Spinal cord (tissue), 10 donors: ENCODE measurements around the gene HECW1. TPM values are rescaled to one million over a fixed set of nuclear protein-coding genes. Genes with fewer than 3 reads are reported as not detected.

Experiments
- DNase-seq, 6 donors: peaks; one replicate each; pipeline versions ENCODE4 v3.0.0 to v3.0.0-alpha.2; 2013 to 2015; ENCODE audit warnings: low spot score in 6 of 6, low read depth in 4 of 6
- H3K27ac ChIP-seq: one replicate; pipeline ENCODE4 v1.5.1; 2013; ENCODE audit warnings: low read depth, low read length, control low read depth
- H3K27me3 ChIP-seq: one replicate; pipeline ENCODE4 v1.6.1; 2013; ENCODE audit warnings: low read length; ENCODE audit not compliant: control insufficient read depth, insufficient read depth
- H3K36me3 ChIP-seq: one replicate; pipeline ENCODE4 v1.6.1; 2013; ENCODE audit warnings: low read length; ENCODE audit not compliant: control insufficient read depth, insufficient read depth
- H3K4me1 ChIP-seq: one replicate; pipeline ENCODE4 v1.6.1; 2013; ENCODE audit warnings: low read length; ENCODE audit not compliant: control insufficient read depth, insufficient read depth
- H3K4me3 ChIP-seq: one replicate; pipeline ENCODE4 v1.5.1; 2013; ENCODE audit warnings: low read depth, low read length, control low read depth
- H3K9me3 ChIP-seq: one replicate; pipeline ENCODE4 v1.6.1; 2013; ENCODE audit warnings: low read length; ENCODE audit not compliant: control insufficient read depth, insufficient read depth
- WGBS: methylation state at CpG from one replicate; pipeline ENCODE4 v1.1.5; 2013; ENCODE audit warnings: missing lambda C conversion rate; ENCODE audit not compliant: insufficient coverage; 5-methylcytosine and 5-hydroxymethylcytosine counted together
- polyA plus RNA-seq, 2 donors: library from polyadenylated mRNA; unstranded; fragments of 120-200 nt; gene quantifications; one replicate each; pipeline ENCODE4 v1.2.1, GENCODE V29; 2013; ENCODE audit not compliant: insufficient read length in 2 of 2
- total RNA-seq, 2 donors: library from RNA; depleted of rRNA in 1 of 2; stranded (reverse); fragments of 120-200 nt in 1 of 2; fragments of >200 nt in 1 of 2; gene quantifications; one replicate each; pipeline versions ENCODE4 v1.2.3 to v1.2.4, GENCODE V29; 2013 to 2014
- donor health status: healthy.

Gene HECW1
- total and polyA plus RNA-seq, 4 donors = 10.7 to 23.5 (median 18.4) TPM

DNA sequence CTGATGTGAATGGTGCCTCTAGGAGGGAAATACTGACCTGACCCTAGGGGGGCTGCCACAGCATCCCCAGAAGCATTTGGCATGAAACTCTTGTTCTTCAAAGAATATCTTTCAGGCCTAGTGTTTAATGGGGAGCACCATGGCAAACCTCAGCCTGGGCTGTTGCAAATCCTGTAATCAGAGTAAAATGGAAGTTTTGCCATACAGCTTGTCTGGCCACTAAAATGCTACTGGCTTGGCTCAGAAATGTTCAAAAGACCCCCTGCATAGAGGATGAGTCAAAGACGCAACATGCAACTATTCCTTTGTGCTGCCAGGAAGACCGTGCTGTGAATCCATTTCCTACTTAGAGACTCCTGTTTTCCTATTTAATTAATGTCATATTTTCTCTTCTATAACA is 26.7 kb downstream of the HECW1 start:
- peaks cover 9% of the 10 kb centered on the region for H3K4me1 ChIP-seq
- no peaks in the 10 kb centered on the region for H3K36me3 ChIP-seq
- no peaks in the 10 kb centered on the region for H3K27me3 ChIP-seq
- no peak overlapping the region for H3K27ac ChIP-seq
- no peak overlapping the region for H3K4me3 ChIP-seq
- DNase-seq = peak in 2 of 6 donors; percentile 37 to 54
- WGBS = no CpG with 5 or more reads among the region's 2 CpGs
- H3K9me3 ChIP-seq = no peaks in the 10 kb centered on the region

DNA sequence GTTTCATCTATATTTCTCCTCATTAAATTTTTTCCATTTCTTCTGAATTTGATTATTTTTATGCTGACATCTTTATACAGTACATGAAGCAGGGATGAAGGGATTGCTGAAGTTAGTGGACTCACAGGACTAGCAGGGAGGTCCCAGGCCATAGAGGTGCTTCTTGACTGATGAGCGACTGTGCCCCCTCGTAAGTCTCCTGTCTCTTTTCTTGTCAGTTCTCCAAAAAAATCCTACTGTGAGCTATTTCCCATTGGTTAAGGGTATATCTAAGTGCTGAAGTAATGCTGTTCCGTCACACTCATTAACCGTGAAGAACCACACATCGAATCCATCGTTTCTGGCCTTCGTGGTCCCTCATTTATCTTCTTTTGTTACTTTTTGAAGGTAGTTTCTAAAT is 27.7 kb downstream of the HECW1 start:
- H3K9me3 ChIP-seq = no peaks in the 10 kb centered on the region
- no peak overlapping the region for H3K27ac ChIP-seq
- 67% methylated on average over 4 of the region's 7 CpGs for WGBS

DNA sequence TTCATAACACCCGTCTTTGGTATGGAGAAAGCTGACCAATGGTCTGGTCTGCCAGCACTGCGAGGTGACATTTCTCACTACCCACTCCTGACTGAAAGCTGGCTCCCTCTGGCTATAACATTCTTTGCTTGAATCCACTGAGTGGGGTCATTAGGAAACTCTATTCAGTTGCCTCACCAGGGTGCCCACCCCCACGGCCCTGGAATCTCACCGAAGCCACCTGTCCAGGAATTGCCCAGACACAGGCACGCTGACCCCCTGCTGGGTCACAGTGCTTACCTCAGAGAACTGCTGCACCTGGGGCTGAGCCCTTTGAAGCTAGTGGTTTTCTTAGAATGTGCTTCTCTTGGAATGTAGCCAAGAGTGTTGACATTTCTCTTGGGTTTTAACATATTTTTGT is 28.6 kb downstream of the HECW1 start:
- WGBS = 62% methylated on average over 5 of the region's 5 CpGs
- H3K27ac ChIP-seq = no peak overlapping the region
- DNase-seq = peak in 1 of 6 donors; percentile 19

More for the DNA sequence above, 27.7 kb downstream of the HECW1 start:
- no peak overlapping the region for H3K4me3 ChIP-seq
- H3K4me1 ChIP-seq = peaks cover 9% of the 10 kb centered on the region
- H3K36me3 ChIP-seq = no peaks in the 10 kb centered on the region
- DNase-seq = no peak
- no peaks in the 10 kb centered on the region for H3K27me3 ChIP-seq

DNA sequence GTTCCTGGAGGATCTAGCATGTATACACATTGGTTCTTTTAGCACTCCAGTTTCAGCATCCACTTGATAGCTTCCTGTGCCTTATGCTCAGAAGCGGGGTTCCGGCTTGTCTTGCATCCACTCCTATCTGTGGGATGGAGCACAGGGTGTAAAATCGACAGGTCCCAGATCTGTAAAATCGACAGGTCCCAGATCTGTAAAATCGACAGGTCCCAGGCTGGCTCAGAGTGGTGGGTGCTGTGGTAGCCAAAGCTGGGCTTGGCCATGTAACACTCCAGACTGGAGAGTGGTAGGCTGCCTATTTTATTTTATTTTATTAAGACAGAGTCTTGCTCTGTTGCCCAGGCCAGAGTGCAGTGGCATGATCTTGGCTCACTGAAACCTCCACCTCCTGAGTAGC is 30.3 kb downstream of the HECW1 start:
- no peak overlapping the region for H3K27ac ChIP-seq
- peaks cover 9% of the 10 kb centered on the region for H3K4me1 ChIP-seq
- 94% methylated on average over 3 of the region's 5 CpGs for WGBS
- DNase-seq = no peak
- no peak overlapping the region for H3K4me3 ChIP-seq
- no peaks in the 10 kb centered on the region for H3K9me3 ChIP-seq
- no peaks in the 10 kb centered on the region for H3K36me3 ChIP-seq
- no peaks in the 10 kb centered on the region for H3K27me3 ChIP-seq

More for the DNA sequence above, 28.6 kb downstream of the HECW1 start:
- H3K9me3 ChIP-seq = no peaks in the 10 kb centered on the region
- peaks cover 9% of the 10 kb centered on the region for H3K4me1 ChIP-seq
- H3K27me3 ChIP-seq = no peaks in the 10 kb centered on the region
- no peak overlapping the region for H3K4me3 ChIP-seq
- no peaks in the 10 kb centered on the region for H3K36me3 ChIP-seq

DNA sequence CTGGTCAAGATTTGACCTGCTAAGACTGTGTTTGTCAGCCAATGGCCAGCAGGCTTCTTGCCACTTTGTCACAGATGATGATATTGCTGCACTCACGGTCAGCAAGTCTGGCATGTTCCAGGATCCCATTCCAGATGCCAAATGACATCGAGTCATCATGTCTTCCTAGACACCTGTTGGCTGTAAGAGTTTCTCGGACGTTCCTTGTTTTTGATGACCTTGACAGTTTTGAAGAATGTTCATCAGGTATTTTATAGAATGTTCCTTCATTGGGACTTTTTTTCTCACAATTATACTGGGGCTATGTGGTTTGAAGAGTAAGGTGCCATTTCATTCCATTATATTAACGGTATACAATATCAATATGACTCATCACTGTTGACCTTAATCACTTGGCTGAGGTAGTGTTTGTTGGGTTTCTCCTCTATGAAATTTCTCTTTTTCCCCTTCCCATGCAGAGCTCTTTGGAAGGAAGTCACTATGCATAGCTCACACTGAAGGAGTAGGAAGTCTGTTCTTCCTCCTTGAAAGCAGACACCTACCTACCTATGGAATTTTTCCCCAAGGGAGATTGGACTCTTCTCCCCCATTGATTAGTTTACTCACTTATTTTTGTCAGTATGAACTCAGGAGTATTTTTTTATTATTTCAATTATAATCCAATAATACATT is 31.6 kb downstream of the HECW1 start:
- Histone ChIP-seq H3K9me3 (no peaks in the 10 kb centered on the region), H3K27me3 (no peaks in the 10 kb centered on the region), H3K36me3 (no peaks in the 10 kb centered on the region), H3K4me3 (no peak overlapping the region), H3K4me1 (peaks cover 4% of the 10 kb centered on the region), H3K27ac (no peak overlapping the region)
- DNase-seq = no peak
- WGBS = 89% methylated on average over 2 of the region's 5 CpGs

DNA sequence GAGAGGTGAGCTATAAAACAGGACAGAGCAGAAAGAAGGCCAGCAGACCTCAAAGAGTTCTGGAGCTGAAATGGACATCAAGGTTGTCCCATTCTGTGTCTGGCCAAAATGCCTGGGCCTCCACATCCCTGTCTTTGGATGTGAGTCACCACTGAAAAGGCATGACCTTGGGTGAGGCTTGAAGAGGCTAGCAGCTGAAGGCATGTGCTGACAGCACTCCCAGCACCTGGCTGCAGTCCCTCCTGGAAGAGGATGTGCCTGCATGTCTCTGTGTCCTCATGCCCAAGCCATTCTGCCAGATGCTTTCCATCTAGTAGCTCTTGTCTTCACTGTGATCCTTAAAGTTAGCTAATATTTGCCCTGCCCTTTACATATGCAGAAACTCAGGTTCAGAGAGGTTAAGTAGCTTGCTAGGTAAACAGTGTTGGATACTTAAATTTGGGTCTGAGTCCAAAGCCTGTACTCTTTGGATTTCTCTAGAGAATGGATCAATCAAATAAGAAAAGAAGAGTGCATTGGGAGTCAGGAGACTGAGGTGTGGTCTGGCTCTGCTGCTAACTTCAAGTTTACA is 35.8 kb downstream of the HECW1 start:
- Histone ChIP-seq H3K27ac (no peak overlapping the region), H3K4me3 (no peak overlapping the region), H3K27me3 (no peaks in the 10 kb centered on the region), H3K36me3 (peaks cover 4% of the 10 kb centered on the region), H3K4me1 (no peaks in the 10 kb centered on the region), H3K9me3 (no peaks in the 10 kb centered on the region)
- DNase-seq = no peak

DNA sequence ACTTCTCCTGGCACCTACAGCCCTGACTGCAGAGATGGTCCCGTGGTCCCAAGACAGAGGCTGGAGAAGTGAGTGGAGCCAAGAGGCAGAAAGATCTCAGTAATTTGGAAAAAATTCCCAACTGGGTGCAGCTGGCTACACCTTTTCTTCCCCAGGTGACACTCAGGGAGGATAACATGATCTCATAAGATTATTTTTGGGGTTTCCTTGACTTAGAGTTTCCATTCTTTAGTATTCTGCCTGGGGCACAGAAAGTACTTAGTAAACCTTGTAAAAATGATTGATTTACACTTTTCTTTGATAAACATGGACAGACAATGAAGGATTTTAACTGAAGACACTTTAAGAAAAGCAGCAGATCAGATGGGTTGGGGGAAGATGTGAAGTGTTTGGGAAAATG is 38.6 kb downstream of the HECW1 start:
- Histone ChIP-seq H3K27ac (no peak overlapping the region), H3K4me1 (no peaks in the 10 kb centered on the region), H3K36me3 (peaks cover 4% of the 10 kb centered on the region), H3K9me3 (no peaks in the 10 kb centered on the region), H3K4me3 (no peak overlapping the region), H3K27me3 (no peaks in the 10 kb centered on the region)
- 100% methylated on average over 1 of the region's 1 CpG for WGBS
- no peak for DNase-seq

DNA sequence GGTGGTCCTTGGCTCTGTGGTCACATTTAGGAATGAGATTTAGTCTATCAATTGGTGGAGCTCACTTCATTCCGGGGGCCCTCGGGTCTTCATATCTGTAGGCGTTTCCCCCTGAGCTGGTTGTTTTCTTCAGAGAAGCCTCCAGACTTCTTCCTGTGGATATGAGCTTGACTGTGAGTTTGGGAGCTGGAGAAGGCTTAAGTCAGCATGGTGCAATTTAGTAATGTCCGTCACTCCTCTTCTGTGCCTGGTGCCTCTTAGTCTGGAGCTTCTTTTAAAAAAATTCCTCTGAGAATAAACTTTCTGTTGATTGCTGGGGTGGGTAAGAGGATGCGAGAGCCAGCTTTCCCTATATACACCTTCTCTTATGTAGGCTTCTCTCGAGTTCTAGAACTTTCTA is 40.2 kb downstream of the HECW1 start:
- Histone ChIP-seq H3K9me3 (no peaks in the 10 kb centered on the region), H3K4me1 (no peaks in the 10 kb centered on the region), H3K27me3 (no peaks in the 10 kb centered on the region), H3K27ac (no peak overlapping the region), H3K36me3 (peaks cover 4% of the 10 kb centered on the region), H3K4me3 (no peak overlapping the region)
- 86% methylated on average over 4 of the region's 6 CpGs for WGBS
- DNase-seq = no peak

DNA sequence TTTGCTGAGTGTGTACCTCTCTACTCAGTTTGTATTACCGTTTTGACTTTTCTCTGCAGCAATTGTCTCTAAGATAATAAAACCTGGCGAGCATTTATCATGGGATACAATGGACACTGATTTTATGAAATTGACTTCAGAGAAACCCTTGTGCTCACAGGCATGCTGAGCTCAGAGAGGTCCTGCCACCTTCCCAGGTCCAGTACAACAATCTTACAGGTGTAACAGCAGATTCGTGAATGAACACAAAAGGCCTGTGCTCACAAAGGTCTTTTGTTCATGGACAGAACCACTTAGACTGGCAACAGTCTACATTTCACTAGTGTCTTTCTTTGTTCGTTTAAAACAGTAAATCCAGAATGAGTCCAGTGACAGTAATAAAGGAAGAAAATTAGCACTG is 43.2 kb downstream of the HECW1 start:
- Histone ChIP-seq H3K36me3 (peaks cover 3% of the 10 kb centered on the region), H3K27me3 (no peaks in the 10 kb centered on the region), H3K27ac (no peak overlapping the region), H3K4me1 (no peaks in the 10 kb centered on the region), H3K4me3 (no peak overlapping the region), H3K9me3 (no peaks in the 10 kb centered on the region)
- 48% methylated on average over 2 of the region's 4 CpGs for WGBS
- DNase-seq = peak in 1 of 6 donors; percentile 15

DNA sequence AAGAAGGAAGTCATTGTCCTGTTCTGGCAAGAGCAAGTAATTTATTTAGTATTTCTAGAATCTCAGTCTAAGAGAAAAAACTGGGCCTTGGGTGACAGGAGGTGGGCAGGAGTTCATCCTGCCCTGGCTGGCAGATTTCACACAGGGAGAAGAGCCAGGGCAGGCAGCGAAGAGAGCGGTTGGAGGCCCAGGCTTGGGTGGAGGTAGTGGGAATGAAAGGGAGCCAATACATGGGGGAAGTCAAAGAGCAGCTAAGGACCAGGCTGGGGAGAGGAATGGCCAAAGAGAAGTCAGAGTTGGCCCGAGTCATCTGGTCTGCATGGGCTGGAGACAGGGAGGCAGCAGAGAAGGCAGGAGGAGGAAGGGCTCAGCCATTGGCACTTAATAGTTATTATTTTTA is 51.4 kb downstream of the HECW1 start:
- Histone ChIP-seq H3K27ac (no peak overlapping the region), H3K4me1 (peaks cover 7% of the 10 kb centered on the region), H3K4me3 (no peak overlapping the region), H3K36me3 (no peaks in the 10 kb centered on the region), H3K9me3 (no peaks in the 10 kb centered on the region), H3K27me3 (no peaks in the 10 kb centered on the region)
- 87% methylated on average over 3 of the region's 3 CpGs for WGBS
- DNase-seq = no peak
